C4-2B (cell line): ENCODE measurements around the gene PDK1.

Source experiments
- ZFX ChIP-seq: fragments of 450-650 bp; IDR thresholded peaks from 2 replicates; pipeline ENCODE4 v1.6.1; 2017
- TF ChIP-seq, protein P1 (sequence below): fragments of 450-650 bp; conservative IDR thresholded peaks from 2 replicates; pipeline ENCODE4 v1.5.1; 2017; ENCODE audit warnings: mild to moderate bottlenecking

DNA sequence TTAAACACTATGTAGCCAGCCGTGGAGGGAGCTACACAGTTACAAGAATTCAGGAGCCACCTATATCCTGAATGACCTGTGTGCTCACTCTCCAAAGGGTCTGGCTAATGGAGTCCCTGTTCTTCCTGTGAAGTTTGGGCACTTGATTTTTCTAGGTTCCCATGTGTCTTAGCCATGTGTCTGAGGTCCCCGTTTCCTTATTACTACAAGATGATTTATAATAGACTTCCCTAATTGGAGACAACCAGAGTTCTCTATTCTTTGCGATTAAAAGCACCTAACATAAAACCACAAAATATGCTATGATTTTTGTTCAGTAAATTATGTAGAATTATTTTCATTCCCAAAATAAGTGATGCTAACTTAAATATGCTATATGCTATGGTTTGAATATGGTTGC lies 83.4 kb downstream of the PDK1 start:
- TF ChIP-seq, protein P1, sequence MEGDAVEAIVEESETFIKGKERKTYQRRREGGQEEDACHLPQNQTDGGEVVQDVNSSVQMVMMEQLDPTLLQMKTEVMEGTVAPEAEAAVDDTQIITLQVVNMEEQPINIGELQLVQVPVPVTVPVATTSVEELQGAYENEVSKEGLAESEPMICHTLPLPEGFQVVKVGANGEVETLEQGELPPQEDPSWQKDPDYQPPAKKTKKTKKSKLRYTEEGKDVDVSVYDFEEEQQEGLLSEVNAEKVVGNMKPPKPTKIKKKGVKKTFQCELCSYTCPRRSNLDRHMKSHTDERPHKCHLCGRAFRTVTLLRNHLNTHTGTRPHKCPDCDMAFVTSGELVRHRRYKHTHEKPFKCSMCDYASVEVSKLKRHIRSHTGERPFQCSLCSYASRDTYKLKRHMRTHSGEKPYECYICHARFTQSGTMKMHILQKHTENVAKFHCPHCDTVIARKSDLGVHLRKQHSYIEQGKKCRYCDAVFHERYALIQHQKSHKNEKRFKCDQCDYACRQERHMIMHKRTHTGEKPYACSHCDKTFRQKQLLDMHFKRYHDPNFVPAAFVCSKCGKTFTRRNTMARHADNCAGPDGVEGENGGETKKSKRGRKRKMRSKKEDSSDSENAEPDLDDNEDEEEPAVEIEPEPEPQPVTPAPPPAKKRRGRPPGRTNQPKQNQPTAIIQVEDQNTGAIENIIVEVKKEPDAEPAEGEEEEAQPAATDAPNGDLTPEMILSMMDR = no peak
- TF ChIP-seq ZFX = no peak
